NCI-H146 treated with DMSO at 0.1 percent for 48 hours (cell line): ENCODE measurements around the gene OR10G4.
"Not testable (repeated sequence)": the region's sequence is repeated elsewhere in the genome, so short reads cannot be mapped to it uniquely, and the experiment has no call there.

Experiments used
- DNase-seq: peaks from one replicate; lab custom pipeline; 2025; ENCODE audit not compliant: unreplicated experiment; lab: John Stamatoyannopoulos, UW

Gene OR10G4, protein sequence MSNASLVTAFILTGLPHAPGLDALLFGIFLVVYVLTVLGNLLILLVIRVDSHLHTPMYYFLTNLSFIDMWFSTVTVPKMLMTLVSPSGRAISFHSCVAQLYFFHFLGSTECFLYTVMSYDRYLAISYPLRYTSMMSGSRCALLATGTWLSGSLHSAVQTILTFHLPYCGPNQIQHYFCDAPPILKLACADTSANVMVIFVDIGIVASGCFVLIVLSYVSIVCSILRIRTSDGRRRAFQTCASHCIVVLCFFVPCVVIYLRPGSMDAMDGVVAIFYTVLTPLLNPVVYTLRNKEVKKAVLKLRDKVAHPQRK

GRCh38 chr11:124012697-124013096 is at the start of gene OR10G4:
Gene OR10G4 (plus strand): TSS chr11:124012997. CDS start chr11:124015575, 2,578 bp downstream.
- DNase-seq, result no peak

DNA sequence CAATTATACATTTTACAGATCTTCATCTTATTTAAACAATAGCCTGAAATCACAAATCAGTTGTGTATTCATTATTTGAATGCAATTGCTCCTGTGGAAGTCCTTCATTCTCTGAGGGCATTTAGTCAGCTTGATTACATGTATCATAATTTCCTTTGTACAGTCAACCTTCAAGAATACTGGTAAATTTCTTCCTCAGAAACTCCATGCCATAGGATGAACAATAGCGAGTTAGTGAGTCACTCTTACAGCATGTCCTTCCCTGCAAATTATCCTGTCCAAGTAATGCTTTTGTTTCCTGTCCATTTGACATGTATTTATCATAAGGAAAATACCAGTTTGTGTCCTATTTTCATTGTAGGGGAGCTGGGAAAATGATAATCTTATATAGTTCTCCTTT is 39.0 kb upstream of the OR10G4 start:
- no peak for DNase-seq

DNA sequence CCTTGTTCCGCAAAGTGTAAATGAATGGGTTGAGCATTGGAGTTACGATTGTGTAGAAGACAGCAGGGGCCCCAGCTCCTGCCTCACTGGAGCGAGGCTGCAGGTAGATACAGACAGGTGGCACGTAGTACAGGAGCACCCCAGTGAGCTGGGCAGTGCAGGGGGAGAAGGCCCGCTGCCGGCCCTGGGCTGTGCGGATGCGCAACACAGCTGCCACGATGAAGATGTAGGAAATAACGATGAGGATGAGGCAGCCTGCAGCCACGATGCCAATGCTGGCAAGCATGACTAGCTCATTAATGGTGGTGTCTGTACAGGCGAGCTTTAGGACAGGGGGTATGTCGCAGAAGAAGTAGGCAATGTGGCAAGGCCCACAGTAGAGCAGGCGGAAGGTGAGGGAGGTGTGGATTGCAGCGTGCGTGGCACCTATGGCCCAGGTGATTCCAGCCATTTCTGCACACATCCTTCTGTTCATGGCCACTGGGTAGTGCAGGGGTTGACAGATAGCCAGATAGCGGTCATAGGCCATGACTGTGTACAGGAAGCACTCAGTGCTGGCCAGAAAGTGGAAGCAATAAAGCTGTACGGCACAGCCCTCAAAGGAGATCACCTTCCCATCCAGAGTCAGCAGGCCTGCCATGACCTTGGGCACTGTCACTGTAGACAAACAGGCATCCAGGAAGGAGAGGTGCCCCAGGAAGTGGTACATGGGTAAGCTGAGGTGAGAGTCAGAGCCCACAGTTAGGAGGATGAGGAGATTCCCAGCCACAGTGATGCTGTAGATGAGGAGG is 35.8 kb upstream of the OR10G4 start:
- no peak for DNase-seq

GRCh38 chr11:123977731-123978347 is 35.0 kb upstream of the OR10G4 start, which contains the start of gene OR10S1:
Gene OR10S1 (minus strand): TSS chr11:123977781. CDS start chr11:123977664, 117 bp downstream.
- DNase-seq, result no peak

DNA sequence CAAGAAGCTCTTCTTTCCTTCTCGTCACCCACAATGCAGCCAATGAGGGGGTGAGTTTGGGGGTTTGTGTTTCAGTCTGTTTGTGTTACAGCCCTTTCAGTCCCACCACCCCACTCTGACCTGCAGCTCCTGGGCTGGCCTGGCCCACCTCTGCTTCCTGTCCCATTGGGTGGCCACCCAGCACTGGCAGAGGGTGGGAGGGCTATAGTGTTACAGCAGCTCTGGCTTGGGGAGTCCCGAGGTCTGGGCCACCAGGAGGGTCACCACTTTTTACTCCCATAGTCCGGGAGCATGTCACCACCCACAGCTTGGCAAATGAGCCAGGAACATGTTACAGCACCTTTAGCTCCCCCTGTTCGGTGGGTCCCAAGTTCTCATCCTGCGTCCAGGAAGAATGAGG is 33.5 kb upstream of the OR10G4 start:
- no peak for DNase-seq

DNA sequence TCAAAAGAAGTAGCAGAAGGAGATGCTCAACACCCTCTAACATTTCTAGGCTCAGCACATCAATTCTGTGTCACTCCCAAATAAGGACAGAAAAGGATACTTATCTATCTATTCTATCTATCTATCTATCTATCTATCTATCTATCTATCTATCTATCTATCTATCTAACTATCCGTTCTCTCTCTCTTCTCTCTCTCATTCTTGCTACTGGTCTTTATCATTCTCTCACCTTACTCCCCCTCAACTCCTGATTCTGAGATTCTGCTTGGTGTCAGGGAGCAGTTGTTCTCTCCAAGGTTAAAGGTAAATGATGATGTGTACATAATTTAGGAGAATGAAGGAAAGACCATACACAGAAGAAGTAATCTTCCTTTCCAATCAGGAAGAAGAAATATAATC is 17.7 kb upstream of the OR10G4 start, which contains the start of gene OR10G6:
OR10G6 (minus strand) TSS at position 43 of the 400 bp plus-strand sequence; CDS start at position 43, 0 bp downstream.
- DNase-seq, result no peak

DNA sequence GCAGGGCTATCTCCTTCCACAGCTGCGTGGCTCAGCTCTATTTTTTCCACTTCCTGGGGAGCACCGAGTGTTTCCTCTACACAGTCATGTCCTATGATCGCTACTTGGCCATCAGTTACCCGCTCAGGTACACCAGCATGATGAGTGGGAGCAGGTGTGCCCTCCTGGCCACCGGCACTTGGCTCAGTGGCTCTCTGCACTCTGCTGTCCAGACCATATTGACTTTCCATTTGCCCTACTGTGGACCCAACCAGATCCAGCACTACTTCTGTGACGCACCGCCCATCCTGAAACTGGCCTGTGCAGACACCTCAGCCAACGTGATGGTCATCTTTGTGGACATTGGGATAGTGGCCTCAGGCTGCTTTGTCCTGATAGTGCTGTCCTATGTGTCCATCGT is 3.0 kb downstream of the OR10G4 start:
- DNase-seq, result not testable (repeated sequence)

DNA sequence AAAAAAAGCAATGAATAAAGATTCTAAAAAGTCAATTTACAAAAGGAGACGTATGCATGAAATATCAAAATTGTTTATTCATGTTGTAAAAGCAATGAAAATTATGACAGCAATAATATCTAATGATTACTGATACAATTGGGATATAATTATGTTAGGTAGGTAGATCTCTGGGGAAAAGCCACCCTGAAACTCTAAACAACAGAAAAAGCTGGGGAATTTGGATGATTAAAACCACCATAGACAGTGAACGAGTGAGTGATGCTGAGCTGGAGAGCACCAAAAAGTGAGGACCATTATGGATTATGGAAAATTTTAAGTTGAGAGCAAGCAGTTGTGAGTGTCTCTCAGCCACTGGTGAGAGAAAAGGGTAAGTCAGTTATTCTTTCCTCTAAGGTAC is 13.7 kb downstream of the OR10G4 start, which contains the start of gene OR10G8:
OR10G8 (plus strand) TSS at position 301 of the 400 bp plus-strand sequence. CDS start 2,825 bp downstream, outside the sequence.
- no peak for DNase-seq

GRCh38 chr11:124036666-124037065 is 23.9 kb downstream of the OR10G4 start:
- no peak for DNase-seq

DNA sequence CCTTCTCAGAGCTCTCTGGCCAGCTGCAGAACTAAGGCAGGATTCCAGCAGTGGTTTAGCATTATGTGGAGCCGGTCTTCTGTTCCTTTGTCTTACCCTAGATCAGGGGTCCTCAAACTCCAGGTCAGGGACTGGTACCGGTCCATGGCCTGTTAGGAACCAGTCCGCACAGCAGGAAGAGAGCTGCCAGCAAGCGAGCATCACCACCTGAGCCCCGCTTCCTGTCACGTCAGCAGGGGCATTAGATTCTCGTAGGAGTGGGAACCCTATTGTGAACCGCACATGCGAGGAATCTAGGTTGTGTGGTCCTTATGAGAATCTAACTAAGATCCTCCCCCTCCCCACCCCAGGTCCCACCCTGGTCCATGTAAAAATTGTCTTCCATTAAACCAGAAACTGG is 26.8 kb downstream of the OR10G4 start:
- DNase-seq, result no peak

DNA sequence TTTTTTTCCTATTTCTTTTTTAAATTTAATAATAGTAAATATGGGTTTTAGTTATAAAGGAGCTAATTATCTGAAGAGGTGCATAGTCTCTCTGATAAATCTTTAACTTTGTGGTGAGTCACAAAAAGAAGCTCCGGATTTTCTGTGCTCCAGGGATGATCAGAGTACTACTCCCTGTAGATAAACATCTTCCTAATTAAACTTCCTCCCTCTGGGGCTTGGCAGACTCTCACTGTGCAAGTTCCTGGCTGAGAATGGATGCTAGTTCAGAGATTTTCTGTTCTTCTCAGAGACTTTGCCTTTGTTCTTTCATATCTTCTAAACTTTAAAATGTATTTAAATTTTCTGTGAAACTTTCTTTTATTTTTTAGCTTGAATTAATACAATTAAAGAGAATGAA is 28.5 kb downstream of the OR10G4 start, which contains the start of gene OR10G7:
OR10G7 (minus strand) TSS at position 72 of the 400 bp plus-strand sequence. CDS start 2,324 bp downstream, outside the sequence.
- DNase-seq, result no peak

- DNase-seq, result no peak
Measured at GRCh38 chr11:124043420-124043819, 30.6 kb downstream of the OR10G4 start.

DNA sequence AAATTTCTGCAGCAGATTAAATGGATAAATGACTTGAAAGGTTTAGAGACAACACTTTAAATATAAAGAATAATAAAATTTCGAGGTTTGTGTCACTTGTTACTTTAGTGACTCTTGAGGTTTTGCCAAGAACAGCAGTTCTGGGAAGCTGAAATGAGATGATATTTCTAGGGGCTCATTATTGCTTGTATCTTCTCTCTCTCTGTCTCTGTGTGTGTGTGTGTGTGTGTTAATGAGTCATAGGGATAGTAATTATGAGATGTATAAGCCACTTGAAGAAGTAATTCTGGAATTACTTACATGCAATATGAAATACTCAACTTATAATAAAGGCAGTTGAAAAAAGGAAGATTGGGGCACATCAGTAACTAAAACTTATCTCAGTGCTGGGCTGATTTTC is 38.0 kb downstream of the OR10G4 start:
- DNase-seq, result no peak

GRCh38 chr11:124052966-124053365 is 40.2 kb downstream of the OR10G4 start:
- no peak for DNase-seq
